ENCODE data around the gene PCBP3. TPM values are rescaled to one million over a fixed set of nuclear protein-coding genes. Genes with fewer than 3 reads are reported as not detected.
A peak's percentile ranks its signal among the peaks of the same experiment; 100 is the strongest.
"Not testable (repeated sequence)": the region's sequence is repeated elsewhere in the genome, so short reads cannot be mapped to it uniquely, and the experiment has no call there.

Gene PCBP3
- total and polyA plus RNA-seq, 2 donors, result 4.3 to 4.6 TPM

- no peak for DNase-seq (ENCODE audit: extremely low spot score)
- WGBS, result 85% methylated on average over 1 of the region's 1 CpG
- no peak overlapping the region for H3K4me3 ChIP-seq (ENCODE audit: low read depth, low read length)
- no peaks in the 10 kb centered on the region for H3K36me3 ChIP-seq (ENCODE audit: insufficient read depth)
- no peaks in the 10 kb centered on the region for H3K4me1 ChIP-seq (ENCODE audit: insufficient read depth)
- H3K27ac ChIP-seq (ENCODE audit: low read depth), result no peak overlapping the region
These were observed 56.4 kb downstream of the PCBP3 start for GRCh38 chr21:45699966-45700365.

- Histone ChIP-seq H3K36me3 (ENCODE audit: insufficient read depth) (no peaks in the 10 kb centered on the region), H3K4me3 (ENCODE audit: low read depth, low read length) (no peak overlapping the region), H3K27ac (ENCODE audit: low read depth) (no peak overlapping the region), H3K4me1 (ENCODE audit: insufficient read depth) (no peaks in the 10 kb centered on the region)
- 86% methylated on average over 6 of the region's 6 CpGs for WGBS
- no peak for DNase-seq (ENCODE audit: extremely low spot score)
These were observed 56.9 kb downstream of the PCBP3 start for GRCh38 chr21:45700461-45700860.

- DNase-seq (ENCODE audit: extremely low spot score), result peak; percentile 21
- Histone ChIP-seq H3K36me3 (ENCODE audit: insufficient read depth) (no peaks in the 10 kb centered on the region), H3K4me1 (ENCODE audit: insufficient read depth) (no peaks in the 10 kb centered on the region), H3K4me3 (ENCODE audit: low read depth, low read length) (no peak overlapping the region), H3K27ac (ENCODE audit: low read depth) (no peak overlapping the region)
- WGBS, result 74% methylated on average over 13 of the region's 13 CpGs
These were observed 61.0 kb downstream of the PCBP3 start for GRCh38 chr21:45704311-45705108.

GRCh38 chr21:45706299-45706698 lies 62.8 kb downstream of the PCBP3 start:
- Histone ChIP-seq H3K4me3 (ENCODE audit: low read depth, low read length) (no peak overlapping the region), H3K36me3 (ENCODE audit: insufficient read depth) (no peaks in the 10 kb centered on the region), H3K27ac (ENCODE audit: low read depth) (no peak overlapping the region), H3K4me1 (ENCODE audit: insufficient read depth) (no peaks in the 10 kb centered on the region)
- no peak for DNase-seq (ENCODE audit: extremely low spot score)
- 43% methylated on average over 1 of the region's 1 CpG for WGBS

- DNase-seq (ENCODE audit: extremely low spot score), result no peak
- no peaks in the 10 kb centered on the region for H3K36me3 ChIP-seq (ENCODE audit: insufficient read depth)
- H3K4me3 ChIP-seq (ENCODE audit: low read depth, low read length), result no peak overlapping the region
- no peak overlapping the region for H3K27ac ChIP-seq (ENCODE audit: low read depth)
- no peaks in the 10 kb centered on the region for H3K4me1 ChIP-seq (ENCODE audit: insufficient read depth)
- WGBS, result 90% methylated on average over 7 of the region's 7 CpGs
These were observed 65.6 kb downstream of the PCBP3 start for GRCh38 chr21:45709173-45709572.

GRCh38 chr21:45709696-45710268 lies 66.3 kb downstream of the PCBP3 start:
- Histone ChIP-seq H3K4me3 (ENCODE audit: low read depth, low read length) (no peak overlapping the region), H3K4me1 (ENCODE audit: insufficient read depth) (no peaks in the 10 kb centered on the region), H3K27ac (ENCODE audit: low read depth) (no peak overlapping the region), H3K36me3 (ENCODE audit: insufficient read depth) (no peaks in the 10 kb centered on the region)
- DNase-seq (ENCODE audit: extremely low spot score), result no peak
- 91% methylated on average over 3 of the region's 3 CpGs for WGBS

- not testable (repeated sequence) for DNase-seq (ENCODE audit: extremely low spot score); H3K4me3 ChIP-seq (ENCODE audit: low read depth, low read length); H3K4me1 ChIP-seq (ENCODE audit: insufficient read depth); H3K36me3 ChIP-seq (ENCODE audit: insufficient read depth); H3K27ac ChIP-seq (ENCODE audit: low read depth)
- WGBS, result 84% methylated on average over 3 of the region's 5 CpGs
These were observed 66.8 kb downstream of the PCBP3 start for GRCh38 chr21:45710306-45710705.

- no peaks in the 10 kb centered on the region for H3K4me1 ChIP-seq (ENCODE audit: insufficient read depth)
- no peaks in the 10 kb centered on the region for H3K36me3 ChIP-seq (ENCODE audit: insufficient read depth)
- 92% methylated on average over 6 of the region's 6 CpGs for WGBS
- no peak for DNase-seq (ENCODE audit: extremely low spot score)
- no peak overlapping the region for H3K27ac ChIP-seq (ENCODE audit: low read depth)
- no peak overlapping the region for H3K4me3 ChIP-seq (ENCODE audit: low read depth, low read length)
These were observed 70.1 kb downstream of the PCBP3 start for GRCh38 chr21:45713613-45714012.

- H3K27ac ChIP-seq (ENCODE audit: low read depth), result no peak overlapping the region
- 83% methylated on average over 1 of the region's 1 CpG for WGBS
- no peaks in the 10 kb centered on the region for H3K36me3 ChIP-seq (ENCODE audit: insufficient read depth)
- H3K4me3 ChIP-seq (ENCODE audit: low read depth, low read length), result no peak overlapping the region
- H3K4me1 ChIP-seq (ENCODE audit: insufficient read depth), result no peaks in the 10 kb centered on the region
- no peak for DNase-seq (ENCODE audit: extremely low spot score)
These were observed 71.9 kb downstream of the PCBP3 start for GRCh38 chr21:45715441-45715840.

GRCh38 chr21:45718413-45718812 lies 74.9 kb downstream of the PCBP3 start:
- WGBS, result 91% methylated on average over 5 of the region's 5 CpGs
- H3K4me1 ChIP-seq (ENCODE audit: insufficient read depth), result no peaks in the 10 kb centered on the region
- no peak overlapping the region for H3K27ac ChIP-seq (ENCODE audit: low read depth)
- H3K36me3 ChIP-seq (ENCODE audit: insufficient read depth), result no peaks in the 10 kb centered on the region
- DNase-seq (ENCODE audit: extremely low spot score), result no peak
- H3K4me3 ChIP-seq (ENCODE audit: low read depth, low read length), result no peak overlapping the region

- H3K27ac ChIP-seq (ENCODE audit: low read depth), result no peak overlapping the region
- H3K4me1 ChIP-seq (ENCODE audit: insufficient read depth), result no peaks in the 10 kb centered on the region
- H3K36me3 ChIP-seq (ENCODE audit: insufficient read depth), result no peaks in the 10 kb centered on the region
- 70% methylated on average over 6 of the region's 6 CpGs for WGBS
- DNase-seq (ENCODE audit: extremely low spot score), result no peak
- no peak overlapping the region for H3K4me3 ChIP-seq (ENCODE audit: low read depth, low read length)
These were observed 75.8 kb downstream of the PCBP3 start for GRCh38 chr21:45719177-45719802.

- 69% methylated on average over 1 of the region's 1 CpG for WGBS
- H3K36me3 ChIP-seq (ENCODE audit: insufficient read depth); H3K4me1 ChIP-seq (ENCODE audit: insufficient read depth); H3K27ac ChIP-seq (ENCODE audit: low read depth); DNase-seq (ENCODE audit: extremely low spot score); H3K4me3 ChIP-seq (ENCODE audit: low read depth, low read length): not testable (repeated sequence)
These were observed 76.7 kb downstream of the PCBP3 start for GRCh38 chr21:45720204-45720603.

- 49% methylated on average over 6 of the region's 6 CpGs for WGBS
These were observed 78.1 kb downstream of the PCBP3 start for GRCh38 chr21:45721671-45722070.

More at GRCh38 chr21:45721671-45722070, 78.1 kb downstream of the PCBP3 start:
- H3K4me1 ChIP-seq (ENCODE audit: insufficient read depth), result no peaks in the 10 kb centered on the region
- no peaks in the 10 kb centered on the region for H3K36me3 ChIP-seq (ENCODE audit: insufficient read depth)
- H3K27ac ChIP-seq (ENCODE audit: low read depth), result no peak overlapping the region
- DNase-seq (ENCODE audit: extremely low spot score), result no peak
- H3K4me3 ChIP-seq (ENCODE audit: low read depth, low read length), result no peak overlapping the region
